GM19452 (cell line): ENCODE data around the gene TOR1B.

Experiments
- ATAC-seq: cut with Tn5 transposase; IDR thresholded peaks from one replicate; pipeline ENCODE4 v1.9.1; 2021; ENCODE audit not compliant: unreplicated experiment

Gene TOR1B

DNA sequence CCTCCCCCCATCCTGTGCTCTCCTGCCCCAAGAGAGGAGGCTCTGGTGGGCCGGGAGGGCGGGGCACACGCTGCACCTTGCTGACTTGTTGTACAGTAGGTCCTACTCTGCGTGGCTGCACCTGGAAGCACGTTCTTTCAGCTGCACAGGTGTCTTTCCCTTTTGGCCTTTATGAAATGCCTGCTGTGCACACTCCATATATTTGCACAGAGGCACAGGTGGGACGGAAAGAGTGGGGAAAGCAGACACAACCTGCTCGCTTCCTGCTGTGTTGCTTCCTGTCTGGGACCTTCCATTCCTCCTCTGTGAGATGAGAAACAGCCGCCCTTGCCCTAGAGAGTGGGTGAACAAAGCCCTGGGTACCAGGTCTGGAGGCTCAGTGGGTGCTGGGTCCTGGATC, 37.0 kb downstream of the TOR1B start:
- no peak for ATAC-seq

DNA sequence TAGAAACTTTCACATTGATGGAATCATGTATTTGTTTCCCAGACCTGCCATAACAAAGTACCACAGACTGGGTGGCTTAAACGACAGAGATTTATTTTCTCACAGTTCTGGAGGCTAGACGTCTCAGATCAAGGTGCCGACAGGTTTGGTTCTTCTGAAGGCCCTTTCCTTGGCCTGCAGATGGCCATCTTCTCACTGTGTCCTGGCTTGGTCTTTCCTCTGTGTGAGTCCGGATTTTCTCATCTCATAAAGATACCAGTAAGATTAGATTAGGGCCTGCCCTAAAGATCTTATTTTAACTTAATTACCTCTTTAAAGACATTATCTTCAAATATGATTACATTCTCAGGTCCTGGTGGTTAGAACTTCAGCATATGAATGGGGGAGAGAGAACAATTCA, 38.1 kb downstream of the TOR1B start:
- ATAC-seq: no peak

DNA sequence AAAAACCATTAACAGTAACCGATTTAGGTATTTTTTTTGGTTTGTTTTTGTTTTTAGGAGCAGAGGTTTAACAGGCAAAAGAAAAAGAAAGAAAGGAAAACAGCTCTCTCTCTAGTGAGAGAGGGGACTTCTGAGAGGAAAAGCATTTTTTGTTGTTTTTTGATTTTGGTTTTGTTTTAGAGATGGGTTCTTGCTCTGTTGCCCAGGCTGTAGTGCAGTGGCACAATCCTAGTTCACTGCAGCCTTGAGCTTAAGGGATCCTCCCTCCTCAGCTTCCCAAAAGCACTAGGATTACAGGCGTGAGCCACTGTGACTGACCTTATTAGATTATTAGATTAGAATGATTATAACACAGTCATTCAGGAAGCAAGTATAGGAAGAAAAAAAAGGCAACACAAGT, 42.4 kb downstream of the TOR1B start:
- ATAC-seq: no peak

DNA sequence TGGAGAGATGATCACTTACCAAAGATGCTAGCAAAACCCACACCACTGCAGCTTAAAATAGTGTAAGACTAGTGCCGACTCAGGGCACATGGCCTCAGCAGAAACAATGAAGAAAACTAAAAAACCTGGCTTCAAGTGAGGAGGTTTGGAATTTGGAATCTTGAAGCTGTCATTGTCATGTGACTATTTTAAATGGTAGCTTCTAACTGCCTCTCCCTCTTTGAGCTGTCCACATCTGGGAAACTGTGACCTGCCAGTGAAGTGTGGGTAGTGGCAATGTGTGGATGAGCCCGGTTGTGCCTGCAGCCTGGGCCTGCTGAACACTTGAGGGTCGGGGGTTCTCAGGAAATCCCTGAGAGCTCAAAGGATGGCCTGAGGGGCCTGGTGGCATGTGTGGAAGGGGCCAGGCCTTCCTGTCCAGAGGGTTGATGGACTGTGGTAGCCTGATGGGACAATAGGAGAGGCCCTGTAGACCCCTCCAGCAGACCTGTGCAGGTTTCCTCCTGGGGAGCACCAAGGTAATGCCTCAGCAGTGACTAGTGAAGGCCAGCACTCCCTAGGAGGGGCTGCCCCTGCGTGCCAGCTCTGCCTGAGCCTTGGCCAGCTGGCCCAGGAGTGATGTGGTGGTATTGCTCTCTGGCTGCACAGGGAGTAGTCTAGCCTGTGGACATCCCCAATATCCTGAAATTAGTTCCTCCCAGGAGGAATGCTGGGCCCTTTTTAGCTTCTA, 45.9 kb downstream of the TOR1B start:
- ATAC-seq: no peak

DNA sequence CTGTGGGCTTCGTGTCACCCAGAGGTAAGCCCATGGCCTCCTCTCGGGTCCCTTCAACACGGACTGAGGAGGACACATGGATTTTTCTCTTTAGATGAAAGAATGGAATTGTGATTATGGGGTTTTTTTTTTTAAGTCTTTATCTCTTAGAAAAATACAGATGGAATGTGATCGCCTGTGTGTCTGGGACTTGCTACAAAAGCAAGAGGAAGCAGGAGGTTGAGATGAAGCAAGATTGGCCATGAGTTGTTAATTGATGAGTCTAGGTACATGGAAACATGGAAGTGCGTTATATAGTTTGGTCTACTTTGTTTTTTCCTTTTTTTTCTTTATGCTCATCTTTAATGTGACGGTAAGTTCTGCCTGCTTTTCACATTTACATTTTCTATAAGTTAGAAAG, 46.9 kb downstream of the TOR1B start:
- no peak for ATAC-seq

DNA sequence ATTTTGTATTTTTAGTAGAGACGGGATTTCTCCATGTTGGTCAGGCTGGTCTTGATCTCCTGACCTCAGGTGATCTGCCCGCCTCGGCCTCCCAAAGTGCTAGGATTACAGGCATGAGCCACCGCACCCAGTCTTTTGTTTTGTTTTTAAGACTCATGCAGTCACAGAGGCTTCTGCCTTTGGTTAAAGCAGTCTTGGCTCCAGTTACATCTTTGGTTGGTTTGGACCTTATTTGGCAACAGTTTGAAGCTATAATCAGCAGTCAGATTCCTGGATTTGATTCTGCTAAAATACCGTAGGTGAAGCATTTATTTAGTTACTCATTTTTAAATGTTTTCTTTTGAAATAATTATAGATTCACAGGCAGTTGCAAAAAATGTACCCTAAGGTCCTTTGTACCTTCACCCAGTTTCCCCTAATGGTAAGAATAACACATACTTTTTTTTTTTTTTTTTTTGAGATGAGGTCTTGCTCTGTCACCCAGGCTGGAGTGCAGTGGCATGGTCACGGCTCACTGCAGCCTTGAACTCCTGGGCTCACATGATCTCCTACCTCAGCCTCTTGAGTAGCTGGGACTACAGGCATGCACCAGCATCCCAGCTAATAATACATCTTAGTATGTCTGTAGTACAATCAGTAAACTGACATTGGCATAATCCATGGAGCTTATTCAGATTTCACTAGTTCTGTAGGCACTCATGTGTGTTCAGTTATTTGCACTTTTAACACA, 48.0 kb downstream of the TOR1B start:
- no peak for ATAC-seq

DNA sequence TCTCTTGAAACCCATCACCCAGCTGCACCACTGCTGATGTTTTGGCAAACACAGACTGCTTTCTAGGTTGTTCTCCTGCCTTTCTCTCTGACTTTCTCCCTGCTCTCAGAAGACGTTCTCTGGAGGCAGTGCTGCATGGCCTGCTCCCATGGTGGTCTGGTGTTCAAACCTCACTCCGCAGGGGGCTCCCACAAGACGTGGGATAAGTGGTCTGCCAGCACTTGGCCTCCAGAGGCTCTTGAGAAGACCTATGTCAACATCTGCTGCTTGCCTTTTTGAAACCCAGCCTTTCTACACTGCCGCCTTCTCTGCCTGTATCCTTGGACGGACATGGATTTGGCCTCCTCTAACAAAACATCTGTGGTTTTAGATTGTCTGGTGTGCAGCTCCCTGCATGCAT, 48.8 kb downstream of the TOR1B start:
- no peak for ATAC-seq

DNA sequence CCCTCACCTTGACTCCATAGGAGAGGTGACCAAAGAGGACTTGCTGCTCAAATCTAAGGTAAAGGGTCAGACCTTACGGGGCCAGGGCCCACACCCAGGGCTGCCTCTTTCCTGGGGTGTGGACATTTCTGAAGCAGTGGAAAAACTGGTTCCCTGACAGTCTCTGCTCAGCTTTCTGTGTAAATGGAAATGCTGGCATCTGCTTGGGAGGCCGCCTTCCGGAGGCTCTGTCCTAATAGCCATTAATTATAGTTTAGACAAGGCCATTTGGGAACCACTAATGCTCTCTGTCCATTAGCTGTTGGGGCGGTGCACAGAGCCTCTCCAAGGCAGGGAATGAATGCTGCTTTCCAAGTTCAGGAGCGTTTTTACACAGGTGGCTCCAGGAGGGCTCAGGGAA, 49.6 kb downstream of the TOR1B start:
- ATAC-seq: no peak

DNA sequence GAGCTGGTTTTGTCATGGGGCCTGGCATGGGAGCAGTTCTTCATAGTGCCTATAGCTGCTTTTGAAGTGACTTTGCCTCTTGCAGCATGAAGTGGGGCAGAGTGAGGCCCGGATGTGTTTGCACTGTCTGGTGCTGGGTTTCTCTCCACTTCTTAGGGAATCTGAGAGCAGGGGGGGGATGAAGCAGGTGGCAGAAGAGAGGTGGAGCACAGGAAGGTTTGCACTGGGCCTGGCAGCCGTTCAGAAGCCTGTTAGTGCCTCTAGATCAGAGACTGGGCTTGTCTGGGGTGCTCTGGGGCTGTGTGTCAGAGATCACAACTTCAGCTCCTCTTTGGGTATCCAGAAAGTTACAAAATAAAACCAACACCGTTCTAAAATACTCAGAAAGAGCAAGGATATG, 50.6 kb downstream of the TOR1B start:
- no peak for ATAC-seq

DNA sequence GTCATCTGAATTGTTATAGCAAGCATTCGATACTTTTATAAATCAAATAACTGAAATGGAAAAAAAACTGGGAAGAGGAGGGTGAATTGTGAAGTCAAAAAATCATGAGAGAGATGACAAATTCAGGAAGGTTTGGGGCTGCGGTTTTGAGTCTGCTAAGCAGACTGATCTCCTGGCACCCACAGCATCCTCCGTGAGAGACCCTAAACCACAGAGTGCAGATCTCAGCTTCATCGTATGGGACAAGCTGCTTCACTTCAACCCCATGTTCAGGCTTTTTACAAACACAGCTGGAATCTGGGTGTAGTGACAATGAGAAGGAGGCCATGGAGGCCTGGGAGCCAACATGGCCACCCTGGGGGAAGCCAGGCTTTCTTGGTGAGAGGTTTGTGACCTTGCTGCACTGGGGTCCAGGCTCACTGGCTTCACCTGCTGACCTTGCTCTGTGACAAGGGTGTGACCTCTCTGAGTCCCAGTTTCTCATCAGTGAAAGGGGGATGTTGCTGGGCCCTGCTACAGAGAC, 51.7 kb downstream of the TOR1B start:
- ATAC-seq: no peak

DNA sequence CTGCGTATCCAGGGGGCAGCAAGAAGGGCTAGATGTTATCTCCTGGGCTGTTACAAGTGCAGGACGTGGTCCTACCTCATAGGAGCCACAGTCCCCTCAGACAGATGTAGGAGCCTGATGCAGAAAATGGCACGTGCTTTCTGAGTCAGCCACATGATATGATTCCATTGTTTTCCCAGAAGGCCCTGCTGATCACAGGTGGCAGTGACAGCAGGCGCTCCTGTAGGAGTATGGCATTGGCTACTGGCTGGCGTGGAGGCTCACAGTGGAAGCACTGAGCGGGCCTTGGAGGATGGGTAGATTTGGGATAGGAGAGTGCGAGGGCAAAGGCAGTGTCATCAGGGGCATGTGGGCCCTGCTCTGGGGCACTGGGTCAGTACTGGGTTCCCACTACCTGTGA, 54.2 kb downstream of the TOR1B start:
- ATAC-seq: no peak

DNA sequence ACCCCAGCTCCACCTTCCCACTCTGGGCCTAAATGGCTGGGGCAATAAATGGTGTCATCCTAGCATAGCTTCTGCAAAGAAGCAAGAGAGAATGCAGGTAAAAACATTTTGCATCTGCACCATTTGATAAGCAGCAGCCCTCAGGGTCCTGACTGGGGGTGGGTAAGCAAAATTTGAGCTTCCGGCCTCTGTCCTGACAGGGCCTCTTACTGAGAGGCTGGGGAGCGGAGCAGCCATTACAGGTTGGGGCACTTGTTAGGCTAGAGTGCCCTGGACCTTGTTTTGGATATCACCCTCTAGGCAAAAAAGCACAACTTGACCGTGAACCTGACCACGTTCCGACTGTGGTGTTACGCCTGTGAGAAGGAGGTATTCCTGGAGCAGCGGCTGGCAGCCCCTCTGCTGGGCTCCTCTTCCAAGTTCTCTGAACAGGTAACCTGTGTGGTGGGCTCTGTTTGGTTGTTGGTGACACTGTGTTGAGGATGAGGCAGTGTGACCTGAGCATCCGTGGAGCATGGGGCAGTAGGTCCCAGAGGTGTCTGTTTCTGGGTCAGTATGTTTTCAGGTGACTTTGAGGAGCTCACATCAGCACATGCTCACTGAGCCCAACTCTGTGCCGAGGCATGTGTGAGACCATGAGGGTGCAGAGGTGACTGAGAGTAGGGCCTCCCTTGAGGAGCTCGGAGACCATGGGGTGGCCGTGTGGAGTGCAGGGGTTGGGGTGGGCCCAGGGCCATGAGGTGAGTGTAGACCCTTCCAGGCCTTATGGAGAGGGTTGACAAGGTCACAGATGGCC, 55.4 kb downstream of the TOR1B start:
- no peak for ATAC-seq
